HG03280 (cell line): Measurements from ENCODE around the gene SCGB1D4.

Experiments used
- ATAC-seq: cut with Tn5 transposase; IDR thresholded peaks from one replicate; pipeline ENCODE4 v1.9.1; 2021; ENCODE audit warnings: mild to moderate bottlenecking, moderate library complexity; ENCODE audit not compliant: unreplicated experiment

SCGB1D4 gene

DNA sequence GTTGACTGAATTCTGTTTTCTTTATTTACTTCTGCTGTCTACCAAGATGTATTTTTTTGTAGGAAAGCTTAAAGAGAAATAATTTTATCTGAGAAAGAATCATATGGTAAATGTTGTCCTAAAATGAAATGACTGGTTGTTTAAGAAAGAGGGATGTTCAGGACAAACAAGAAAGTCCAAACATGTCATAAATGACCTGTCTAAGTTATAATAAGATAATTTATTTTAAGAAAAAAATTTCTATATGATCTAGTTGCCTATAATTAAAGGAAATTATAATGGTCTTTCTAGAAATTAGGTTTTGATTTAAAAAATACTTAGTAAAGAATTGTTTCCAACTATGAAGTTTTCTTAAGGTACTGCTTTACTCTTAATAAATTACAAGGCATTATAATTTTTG, 18.4 kb downstream of the SCGB1D4 start:
- ATAC-seq = no peak

DNA sequence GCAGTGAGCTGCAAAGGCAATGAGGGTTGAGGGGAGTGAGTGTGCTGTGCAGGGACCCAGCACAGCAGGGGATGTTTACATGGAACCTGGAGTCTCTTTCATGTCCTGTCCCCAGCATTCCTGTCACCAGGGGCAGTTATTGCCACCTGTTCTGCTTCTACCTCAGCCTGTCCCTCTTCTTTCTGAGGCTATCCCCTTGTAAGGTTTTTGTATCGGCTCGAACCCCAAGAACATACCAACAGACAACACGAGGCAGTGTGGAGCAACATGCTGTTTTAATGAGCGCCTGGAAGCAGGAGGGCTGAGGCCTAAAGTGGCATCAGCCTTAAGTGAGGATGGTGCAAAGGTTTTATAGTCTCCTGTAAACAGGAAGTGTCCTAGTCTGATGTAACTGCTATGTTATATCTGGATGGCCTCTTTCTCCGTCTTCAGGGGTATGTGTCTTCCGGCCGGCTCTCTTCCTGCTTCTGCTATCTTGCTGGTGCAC, 25.0 kb downstream of the SCGB1D4 start:
- ATAC-seq = no peak

DNA sequence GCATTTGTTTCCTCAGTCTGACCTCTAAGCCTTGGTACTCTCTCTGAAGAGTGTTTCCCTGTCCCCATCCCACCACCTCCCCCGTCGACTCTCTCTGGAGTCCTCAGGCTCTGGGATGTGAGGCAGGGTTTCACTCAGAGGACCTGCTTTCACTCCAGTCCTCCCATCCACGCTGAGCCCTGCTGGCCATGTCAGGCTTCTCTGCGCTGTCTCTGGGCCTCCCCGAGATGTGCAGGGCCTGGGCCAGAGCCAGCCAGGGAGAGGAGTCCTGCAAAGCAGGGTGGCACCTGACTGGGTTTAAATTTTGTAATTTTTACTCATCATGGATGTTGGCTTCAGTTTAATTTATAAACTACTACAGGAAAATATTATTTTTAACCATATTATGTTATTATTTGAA, 25.6 kb downstream of the SCGB1D4 start:
- no peak for ATAC-seq

GRCh38 chr11:62269654-62270278, 29.1 kb downstream of the SCGB1D4 start, which contains the start of gene SCGB2A2:
Gene SCGB2A2 (plus strand): TSS chr11:62270158. CDS start chr11:62270217, 59 bp downstream.
- ATAC-seq = no peak

DNA sequence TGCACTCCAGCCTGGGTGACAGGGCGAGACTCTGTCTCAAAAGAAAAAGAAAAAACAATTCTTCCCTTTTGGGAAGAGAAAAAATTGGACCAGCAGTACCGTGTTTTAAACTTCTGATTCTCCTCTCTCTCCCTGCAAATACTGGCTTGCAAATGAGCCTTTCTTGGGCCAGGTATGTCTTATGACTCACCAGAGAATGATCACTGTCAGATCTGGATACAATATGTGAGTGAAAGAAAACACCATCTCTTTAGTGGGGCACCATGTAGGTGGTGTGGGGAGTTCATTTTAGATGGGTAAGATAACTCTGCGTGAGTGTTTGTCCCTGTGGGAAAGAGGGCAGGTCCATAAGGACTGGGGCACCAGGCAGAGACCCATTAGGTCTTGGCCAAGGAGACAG, 31.3 kb downstream of the SCGB1D4 start:
- no peak for ATAC-seq

GRCh38 chr11:62267050-62267449, 31.8 kb downstream of the SCGB1D4 start:
- ATAC-seq = no peak

DNA sequence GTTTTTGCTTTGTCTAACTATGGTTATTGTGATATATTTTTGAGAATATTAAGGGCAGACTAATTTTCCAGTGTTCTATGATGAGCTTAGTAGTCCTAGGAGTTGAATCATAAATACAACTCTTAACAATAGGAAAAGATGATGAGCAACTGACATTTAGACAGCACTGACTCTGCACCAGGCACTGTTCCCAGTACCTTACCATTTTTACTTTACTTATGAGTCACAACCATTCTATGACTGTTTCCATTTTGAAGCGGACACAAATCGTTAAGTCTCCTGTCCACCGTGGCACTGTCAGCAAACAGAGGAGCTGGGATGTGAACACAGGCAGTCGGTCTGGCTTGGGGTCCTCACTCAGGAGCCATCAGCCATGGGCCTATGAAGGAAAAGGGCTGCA, 32.3 kb downstream of the SCGB1D4 start:
- ATAC-seq = no peak

- no peak for ATAC-seq
These were observed 34.9 kb downstream of the SCGB1D4 start for GRCh38 chr11:62264004-62264403.

- no peak for ATAC-seq
These were observed 38.5 kb downstream of the SCGB1D4 start for GRCh38 chr11:62260261-62260953.

GRCh38 chr11:62256281-62256680, 42.6 kb downstream of the SCGB1D4 start:
- no peak for ATAC-seq

- no peak for ATAC-seq
These were observed 44.8 kb downstream of the SCGB1D4 start for GRCh38 chr11:62253999-62254542.

GRCh38 chr11:62251698-62252097, 47.2 kb downstream of the SCGB1D4 start:
- no peak for ATAC-seq
